Measurements from ENCODE around the gene KDM4B.

The KDM4B gene

GRCh38 chr19:5090465-5091017, 121.6 kb downstream of the KDM4B start:
- DNase-seq (ENCODE audit: low read depth) = no peak

GRCh38 chr19:5091018-5091683, 122.2 kb downstream of the KDM4B start:
- no peak for DNase-seq (ENCODE audit: low read depth)

GRCh38 chr19:5091684-5092480, 123.0 kb downstream of the KDM4B start:
- no peak for DNase-seq (ENCODE audit: low read depth)

- no peak for DNase-seq (ENCODE audit: low read depth)
These were observed 123.5 kb downstream of the KDM4B start for GRCh38 chr19:5092481-5092843.

- DNase-seq (ENCODE audit: low read depth) = no peak
These were observed 124.5 kb downstream of the KDM4B start for GRCh38 chr19:5093297-5093928.

GRCh38 chr19:5093948-5094718, 125.2 kb downstream of the KDM4B start:
- DNase-seq (ENCODE audit: low read depth) = no peak

- DNase-seq (ENCODE audit: low read depth) = no peak
These were observed 126.1 kb downstream of the KDM4B start for GRCh38 chr19:5094768-5095567.

GRCh38 chr19:5095568-5095850, 126.6 kb downstream of the KDM4B start:
- no peak for DNase-seq (ENCODE audit: low read depth)

- DNase-seq (ENCODE audit: low read depth) = no peak
These were observed 127.6 kb downstream of the KDM4B start for GRCh38 chr19:5096536-5096935.

GRCh38 chr19:5097331-5097930, 128.5 kb downstream of the KDM4B start:
- no peak for DNase-seq (ENCODE audit: low read depth)

- no peak for DNase-seq (ENCODE audit: low read depth)
These were observed 129.2 kb downstream of the KDM4B start for GRCh38 chr19:5097959-5098623.

GRCh38 chr19:5098646-5099045, 129.7 kb downstream of the KDM4B start:
- no peak for DNase-seq (ENCODE audit: low read depth)

- no peak for DNase-seq (ENCODE audit: low read depth)
These were observed 130.8 kb downstream of the KDM4B start for GRCh38 chr19:5099701-5100221.

GRCh38 chr19:5101871-5102270, 133.0 kb downstream of the KDM4B start:
- no peak for DNase-seq (ENCODE audit: low read depth)

GRCh38 chr19:5102520-5102919, 133.6 kb downstream of the KDM4B start:
- DNase-seq (ENCODE audit: low read depth) = no peak

GRCh38 chr19:5103061-5103701, 134.3 kb downstream of the KDM4B start:
- no peak for DNase-seq (ENCODE audit: low read depth)

GRCh38 chr19:5103812-5104410, 135.0 kb downstream of the KDM4B start:
- DNase-seq (ENCODE audit: low read depth) = no peak

GRCh38 chr19:5104871-5105351, 136.0 kb downstream of the KDM4B start:
- no peak for DNase-seq (ENCODE audit: low read depth)

GRCh38 chr19:5106191-5106726, 137.3 kb downstream of the KDM4B start:
- no peak for DNase-seq (ENCODE audit: low read depth)
